Mucosa of descending colon (tissue), 3 donors: ENCODE measurements around the gene CDKL2. TPM values are rescaled to one million over a fixed set of nuclear protein-coding genes. Genes with fewer than 3 reads are reported as not detected.
A peak's percentile ranks its signal among the peaks of the same experiment; 100 is the strongest.

Source experiments
- ATAC-seq: fragments of 200-7000 bp; cut with Tn5 transposase; one replicate; pipeline ENCODE4 v1.9.1; 2020; ENCODE audit warnings: mild to moderate bottlenecking, moderate library complexity
- DNase-seq, 3 donors: peaks; one replicate each; pipeline ENCODE4 v3.0.0-alpha.2; 2020
- H3K36me3 ChIP-seq: fragments of 200-600 bp; one replicate; pipeline ENCODE4 v1.8.0; 2021; ENCODE audit warnings: low read depth, mild to moderate bottlenecking
- H3K4me1 ChIP-seq: fragments of 200-600 bp; one replicate; pipeline ENCODE4 v1.8.0; 2021; ENCODE audit warnings: low read depth, mild to moderate bottlenecking
- H3K4me3 ChIP-seq: fragments of 200-600 bp; one replicate; pipeline ENCODE4 v1.8.0; 2021; ENCODE audit warnings: mild to moderate bottlenecking
- H3K9me3 ChIP-seq: fragments of 200-600 bp; one replicate; pipeline ENCODE4 v1.8.0; 2021; ENCODE audit warnings: mild to moderate bottlenecking
- intact Hi-C, 2 donors: fragments of 100-400 bp; cut with DNase I in 1 of 2; cut with micrococcal nuclease in 1 of 2; formaldehyde crosslinking; loops; one replicate each; pipeline versions ENCODE4 v1.11.0 to v1.11.1; 2022; cut with DNase I, micrococcal nuclease
- total RNA-seq, 3 donors: library from RNA; stranded (reverse); fragmentation: NEBNext Ultra II Directional in 2 of 3; extraction: Animal tissue kit (Norgen Biotek cat#: 25700) in 2 of 3; gene quantifications; one replicate each; pipeline versions ENCODE4 v1.2.1 to v1.2.4, GENCODE V29; 2021 to 2023
- TF ChIP-seq, protein P1 (sequence below): fragments of 200-600 bp; IDR thresholded peaks from one replicate; pipeline ENCODE4 v1.8.0; 2022; ENCODE audit warnings: antibody characterized with exemption, mild to moderate bottlenecking
- donor health status: DM: no; HTN: no; CAD: no; lungs with moderate emphysema.
- donor health status: DM: no; HTN: no; CAD: no.
- donor health status: DM: no; HTN: yes; CAD: no.

The CDKL2 gene
- total RNA-seq, 3 donors from 2014 or later, result 1.6 to 3.5 (median 2.3) TPM

DNA sequence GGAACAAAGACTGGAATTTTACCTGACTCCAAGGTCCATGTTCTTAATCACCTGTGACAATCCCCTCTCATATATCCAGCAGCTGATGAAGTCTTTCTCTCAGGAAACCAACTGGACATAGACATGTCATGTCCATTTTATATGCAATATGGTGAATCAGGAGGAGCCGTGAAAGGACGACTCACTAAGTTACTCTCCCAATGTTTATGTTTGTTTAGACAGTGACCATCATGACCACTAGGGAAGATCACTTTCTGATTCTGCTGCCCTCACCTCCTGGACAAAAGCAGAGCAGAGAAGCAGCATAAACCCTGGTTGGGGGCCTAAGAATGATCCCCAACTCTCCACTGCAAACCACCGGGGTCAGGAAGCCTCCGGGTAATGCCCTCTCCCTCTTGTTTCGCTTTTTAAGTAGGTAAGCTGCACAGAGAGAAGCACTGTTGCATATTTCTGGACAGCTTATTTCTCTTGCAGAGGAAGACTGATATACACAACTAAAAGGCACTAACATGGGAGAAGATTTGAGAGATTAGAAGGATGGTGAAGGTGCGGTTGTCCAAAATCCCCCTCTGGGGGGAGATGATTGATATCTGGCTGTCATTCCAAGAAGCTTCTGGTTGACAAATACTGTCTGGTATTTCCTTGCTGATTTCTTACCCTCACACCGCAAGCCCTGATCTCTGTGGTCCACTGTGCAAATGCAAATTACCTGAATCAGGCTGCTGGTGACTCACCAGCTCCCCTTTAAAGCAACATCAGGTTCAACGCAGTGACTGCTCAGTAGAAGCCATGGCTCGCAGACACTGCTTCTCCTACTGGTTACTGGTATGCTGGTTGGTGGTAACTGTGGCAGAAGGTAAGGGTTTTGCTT is 74.8 kb downstream of the CDKL2 start, which contains the start of gene ODAPH:
Gene ODAPH (plus strand): TSS at position 773 of the 871 bp plus-strand sequence. CDS start 17 bp downstream, at position 790.
- peak; percentile 60 for ATAC-seq
- intact Hi-C loops, result no loop called here
- TF ChIP-seq, protein P1, sequence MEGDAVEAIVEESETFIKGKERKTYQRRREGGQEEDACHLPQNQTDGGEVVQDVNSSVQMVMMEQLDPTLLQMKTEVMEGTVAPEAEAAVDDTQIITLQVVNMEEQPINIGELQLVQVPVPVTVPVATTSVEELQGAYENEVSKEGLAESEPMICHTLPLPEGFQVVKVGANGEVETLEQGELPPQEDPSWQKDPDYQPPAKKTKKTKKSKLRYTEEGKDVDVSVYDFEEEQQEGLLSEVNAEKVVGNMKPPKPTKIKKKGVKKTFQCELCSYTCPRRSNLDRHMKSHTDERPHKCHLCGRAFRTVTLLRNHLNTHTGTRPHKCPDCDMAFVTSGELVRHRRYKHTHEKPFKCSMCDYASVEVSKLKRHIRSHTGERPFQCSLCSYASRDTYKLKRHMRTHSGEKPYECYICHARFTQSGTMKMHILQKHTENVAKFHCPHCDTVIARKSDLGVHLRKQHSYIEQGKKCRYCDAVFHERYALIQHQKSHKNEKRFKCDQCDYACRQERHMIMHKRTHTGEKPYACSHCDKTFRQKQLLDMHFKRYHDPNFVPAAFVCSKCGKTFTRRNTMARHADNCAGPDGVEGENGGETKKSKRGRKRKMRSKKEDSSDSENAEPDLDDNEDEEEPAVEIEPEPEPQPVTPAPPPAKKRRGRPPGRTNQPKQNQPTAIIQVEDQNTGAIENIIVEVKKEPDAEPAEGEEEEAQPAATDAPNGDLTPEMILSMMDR, result no peak
- Histone ChIP-seq H3K36me3 (no peaks in the 10 kb centered on the region), H3K4me3 (no peak within 1 kb of the TSS), H3K4me1 (no peaks in the 10 kb centered on the region), H3K9me3 (no peaks in the 10 kb centered on the region)
- DNase-seq, result peak in 1 of 3 donors; percentile 10

- H3K36me3 ChIP-seq, result no peaks in the 10 kb centered on the region
- ATAC-seq (no peak), DNase-seq (no peak)
- intact Hi-C loops, result no loop called here
- H3K9me3 ChIP-seq, result no peaks in the 10 kb centered on the region
- H3K4me3 ChIP-seq, result no peak overlapping the region
- TF ChIP-seq, protein P1, result no peak
- no peaks in the 10 kb centered on the region for H3K4me1 ChIP-seq
These were observed 77.9 kb downstream of the CDKL2 start for GRCh38 chr4:75552452-75552851.

- ATAC-seq, result no peak
- intact Hi-C loops, result no loop called here
- TF ChIP-seq, protein P1, result no peak
- Histone ChIP-seq H3K9me3 (no peaks in the 10 kb centered on the region), H3K4me1 (no peaks in the 10 kb centered on the region), H3K36me3 (no peaks in the 10 kb centered on the region), H3K4me3 (no peak overlapping the region)
- DNase-seq, result no peak
These were observed 81.3 kb downstream of the CDKL2 start for GRCh38 chr4:75549019-75549418.

GRCh38 chr4:75547647-75548387 is 82.5 kb downstream of the CDKL2 start:
- DNase-seq (peak in 2 of 3 donors; percentile 29 to 36), ATAC-seq (no peak)
- no peaks in the 10 kb centered on the region for H3K36me3 ChIP-seq
- no peaks in the 10 kb centered on the region for H3K4me1 ChIP-seq
- intact Hi-C loops, result no loop called here
- TF ChIP-seq, protein P1, result no peak
- H3K9me3 ChIP-seq, result no peaks in the 10 kb centered on the region
- H3K4me3 ChIP-seq, result no peak overlapping the region

DNA sequence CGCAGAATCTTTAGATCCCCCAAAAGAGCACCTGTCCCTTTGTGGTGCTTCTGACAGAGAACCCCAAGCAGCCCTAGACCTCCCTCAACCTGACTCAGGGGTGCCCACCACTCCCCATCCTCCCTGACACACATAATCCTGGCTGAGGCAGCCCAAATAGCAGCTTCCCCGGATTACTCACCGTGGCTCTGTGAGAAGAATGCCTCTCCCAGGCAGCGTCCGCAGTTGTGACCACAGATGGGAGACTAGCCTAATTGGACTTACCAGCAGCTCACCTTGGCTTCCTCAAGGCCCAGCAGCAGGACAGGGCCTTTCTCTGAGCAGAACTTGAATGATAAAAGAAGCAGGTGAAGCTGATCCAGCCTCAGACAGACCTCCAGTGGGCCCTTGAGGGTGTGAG is 84.8 kb downstream of the CDKL2 start:
- TF ChIP-seq, protein P1, result no peak

More for the DNA sequence above, 84.8 kb downstream of the CDKL2 start:
- Histone ChIP-seq H3K4me1 (no peaks in the 10 kb centered on the region), H3K4me3 (no peak overlapping the region), H3K36me3 (no peaks in the 10 kb centered on the region), H3K9me3 (no peaks in the 10 kb centered on the region)
- ATAC-seq (no peak), DNase-seq (no peak)
- intact Hi-C loops, result no loop called here
